Heart left ventricle (tissue), 13 donors: ENCODE data around the gene NISCH.

Experiments used
- CTCF ChIP-seq, 12 donors: fragments of 200-600 bp; sonication (generic) in 4 of 12; IDR thresholded peaks; one replicate each; pipeline versions ENCODE4 v1.5.0 to v1.8.0; 2018 to 2022; ENCODE audit warnings: antibody characterized with exemption in 12 of 12, mild to moderate bottlenecking in 5 of 12
- POLR2A ChIP-seq, 2 donors: fragments of 450-650 bp; IDR thresholded peaks; one replicate each; pipeline ENCODE4 v1.6.1; 2017; ENCODE audit warnings: antibody characterized with exemption in 2 of 2, mild to moderate bottlenecking in 2 of 2, moderate library complexity in 2 of 2
- donor health status: ischemic (EF 13 %, LVEDD 7.1; RV severe dilation, severe dysfunction).
- donor health status: DM: no; HTN: yes; CAD: no.
- donor health status: DM: no; HTN: no; CAD: no.
- donor health status: ischemic (EF 25% LVEDD 6.9; RV normal size, moderate dysfunction).
- donor health status: ischemic (EF 25% LVEDD 5.7; RV mildly dilated, moderate dysfunction).
- donor health status: ischemic (EF 35%, LVEDD 5.7; RV mildly dilated, moderate dysfunction).
- donor health status: nonischemic (EF 11% LVEDD 7.7; RV severe dilation, severe dysfunction).
- donor health status: DM: yes; HTN: yes; CAD: no.
- donor health status: PGD.
- donor health status: ischemic (EF 29% LVEDD 5.4; RV normal size, mild dysfunction).
- donor health status: nonischemic (EF 23%, LVEDD 6.1; RV moderate dilation, normal function).

DNA sequence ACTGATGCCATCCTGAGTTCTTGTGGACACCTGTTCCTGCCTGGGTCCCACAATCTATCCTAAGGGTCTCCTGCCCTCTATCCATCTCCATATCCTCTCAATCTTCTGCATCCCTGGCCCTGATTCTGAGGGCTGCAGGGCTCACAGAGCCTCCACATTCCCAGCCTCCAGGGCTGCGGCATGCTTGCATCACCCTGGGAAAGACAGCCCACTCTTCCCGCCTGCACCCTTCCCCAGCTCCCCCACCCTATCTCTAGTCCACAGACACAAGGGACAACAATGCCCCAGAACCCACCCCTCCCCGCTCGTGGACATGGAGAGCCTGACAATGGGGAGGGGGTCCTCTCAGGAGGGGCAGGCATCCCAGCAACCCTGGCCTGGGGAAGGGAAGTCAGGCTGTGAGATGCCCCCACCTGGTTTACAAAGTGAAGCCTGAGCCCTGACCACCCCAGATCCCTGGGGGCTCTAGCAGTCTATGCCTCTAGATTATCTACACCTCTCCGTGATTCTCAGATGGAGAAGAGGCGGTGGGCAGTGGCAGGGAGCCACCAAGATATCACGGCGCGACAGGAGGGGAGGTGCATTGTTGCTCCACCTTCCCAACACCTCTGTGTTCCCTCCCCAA, 20.8 kb upstream of the NISCH start:
- TF ChIP-seq CTCF (IDR thresholded peaks at IDR 0.05): no peak
- no peak for TF ChIP-seq POLR2A (IDR thresholded peaks at IDR 0.05)
